ENCODE results near the gene TAS1R3. TPM values are rescaled to one million over a fixed set of nuclear protein-coding genes. Genes with fewer than 3 reads are reported as not detected.

Gene TAS1R3
- total RNA-seq, 1 experiment from 2014 or later, result 0.28 TPM

DNA sequence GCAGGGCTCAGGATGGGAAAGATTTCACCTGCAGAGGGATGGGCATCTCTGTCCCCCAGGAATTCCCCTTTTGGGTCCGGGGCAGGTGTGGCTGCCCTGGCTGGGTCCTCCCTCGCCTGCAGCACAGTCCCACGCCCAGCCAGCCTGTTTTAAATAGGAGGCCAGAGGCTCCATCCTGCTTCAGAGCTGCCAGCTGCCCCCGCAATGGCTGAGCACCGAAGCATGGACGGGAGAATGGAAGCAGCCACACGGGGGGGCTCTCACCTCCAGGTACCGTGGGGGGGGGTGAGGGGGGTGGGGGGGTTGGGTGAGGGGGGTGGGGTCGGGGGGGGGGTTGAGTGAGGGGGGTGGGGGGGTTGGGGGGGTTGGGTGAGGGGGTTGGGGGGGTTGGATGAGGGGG, 47.3 kb upstream of the TAS1R3 start:
- Mint-ChIP-seq H3K4me1 (0 out of 4 replicates have a peak, but pooled peaks cover 0 to 5% of the 10 kb centered on the region in 2 experiments), H3K27me3 (ENCODE audit: low read depth) (peaks cover 5% of the 10 kb centered on the region), H3K4me3 (no peak overlapping the region), H3K27ac (no peak overlapping the region), H3K9me3 (peaks cover 0 to 3% of the 10 kb centered on the region in 2 experiments; a peak in 2 of 5 replicates), H3K36me3 (ENCODE audit: insufficient read depth in 1 of 3, low read depth in 3 of 3) (no peaks in the 10 kb centered on the region)
- H2BK12ac ChIP-seq (ENCODE audit: insufficient read length, low read depth, low read length), result no peak overlapping the region
- H3K18ac ChIP-seq (ENCODE audit: insufficient read length, low read depth, low read length), result no peak overlapping the region
- H3K79me2 ChIP-seq (ENCODE audit: insufficient read depth, low read length), result no peaks in the 10 kb centered on the region
- no peak overlapping the region for H4K91ac ChIP-seq (ENCODE audit: insufficient read length, low read depth, low read length)
- no peak overlapping the region for H4K8ac ChIP-seq (replicated peaks; ENCODE audit: insufficient read length, low read depth, low read length)
- no peak overlapping the region for H4K5ac ChIP-seq (ENCODE audit: insufficient read length, low read depth, low read length)
- no peaks in the 10 kb centered on the region for H3K27me3 ChIP-seq (ENCODE audit: insufficient read depth, low read length)
- WGBS (ENCODE audit: extremely low coverage, insufficient read length, low lambda C conversion rate), result no CpG with 5 or more reads among the region's 9 CpGs
- H2BK5ac ChIP-seq (ENCODE audit: insufficient read length, low read length), result no peak overlapping the region
- no peak overlapping the region for H3K14ac ChIP-seq (ENCODE audit: insufficient read depth, low read length)
- H3K4ac ChIP-seq (ENCODE audit: low read depth, low read length), result no peak overlapping the region
- no peaks in the 10 kb centered on the region for H3K9me3 ChIP-seq (ENCODE audit: control insufficient read depth, low read depth, low read length)
- H2BK20ac ChIP-seq (ENCODE audit: low read depth, low read length, poor library complexity, severe bottlenecking), result no peak overlapping the region
- H4K20me1 ChIP-seq (ENCODE audit: control insufficient read depth, insufficient read depth, insufficient read length), result no peaks in the 10 kb centered on the region
- no peak overlapping the region for H2BK120ac ChIP-seq (ENCODE audit: low read depth, low read length, poor library complexity, severe bottlenecking)
- no peaks in the 10 kb centered on the region for H3K79me1 ChIP-seq (ENCODE audit: insufficient read depth, low read depth, low read length, poor library complexity, severe bottlenecking)
- H3K56ac ChIP-seq (ENCODE audit: insufficient read length, low read depth, low read length), result no peak overlapping the region
- H3K23ac ChIP-seq (ENCODE audit: insufficient read length, low read depth, low read length), result no peak overlapping the region
- H3K9ac ChIP-seq (ENCODE audit: extremely low read depth, insufficient read length, low read length), result no peak overlapping the region
- H3K23me2 ChIP-seq (ENCODE audit: insufficient read length, low read depth, low read length, poor library complexity, severe bottlenecking), result no peaks in the 10 kb centered on the region
- TF ChIP-seq, protein P1, sequence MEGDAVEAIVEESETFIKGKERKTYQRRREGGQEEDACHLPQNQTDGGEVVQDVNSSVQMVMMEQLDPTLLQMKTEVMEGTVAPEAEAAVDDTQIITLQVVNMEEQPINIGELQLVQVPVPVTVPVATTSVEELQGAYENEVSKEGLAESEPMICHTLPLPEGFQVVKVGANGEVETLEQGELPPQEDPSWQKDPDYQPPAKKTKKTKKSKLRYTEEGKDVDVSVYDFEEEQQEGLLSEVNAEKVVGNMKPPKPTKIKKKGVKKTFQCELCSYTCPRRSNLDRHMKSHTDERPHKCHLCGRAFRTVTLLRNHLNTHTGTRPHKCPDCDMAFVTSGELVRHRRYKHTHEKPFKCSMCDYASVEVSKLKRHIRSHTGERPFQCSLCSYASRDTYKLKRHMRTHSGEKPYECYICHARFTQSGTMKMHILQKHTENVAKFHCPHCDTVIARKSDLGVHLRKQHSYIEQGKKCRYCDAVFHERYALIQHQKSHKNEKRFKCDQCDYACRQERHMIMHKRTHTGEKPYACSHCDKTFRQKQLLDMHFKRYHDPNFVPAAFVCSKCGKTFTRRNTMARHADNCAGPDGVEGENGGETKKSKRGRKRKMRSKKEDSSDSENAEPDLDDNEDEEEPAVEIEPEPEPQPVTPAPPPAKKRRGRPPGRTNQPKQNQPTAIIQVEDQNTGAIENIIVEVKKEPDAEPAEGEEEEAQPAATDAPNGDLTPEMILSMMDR (conservative IDR thresholded peaks at IDR 0.05), result no peak
- no peak overlapping the region for H3K4me2 ChIP-seq (ENCODE audit: insufficient read depth, insufficient read length, low read length)
- no peak overlapping the region for H2AK5ac ChIP-seq (ENCODE audit: insufficient read length, low read length)
- DNase-seq, result peak; percentile 60
- H3K4me1 ChIP-seq (ENCODE audit: insufficient read depth, low read length), result no peaks in the 10 kb centered on the region
- no peak overlapping the region for H2BK15ac ChIP-seq (ENCODE audit: low read depth, low read length)
- no peak overlapping the region for H3K27ac ChIP-seq (ENCODE audit: insufficient read length, low read depth, low read length)
- H2AFZ ChIP-seq (ENCODE audit: low read length), result no peak overlapping the region
- no peak overlapping the region for H3T11ph ChIP-seq (ENCODE audit: low read length)
